Measurements from ENCODE around the gene NPEPL1. TPM values are rescaled to one million over a fixed set of nuclear protein-coding genes. Genes with fewer than 3 reads are reported as not detected.

Gene NPEPL1
- polyA plus RNA-seq, 2 of the 4 experiments (the other 2 are of a cell fraction), result 8.6 to 34.6 TPM

GRCh38 chr20:58719971-58720371 is 27.4 kb downstream of the NPEPL1 start:
- ChIA-PET CTCF (interaction anchor here (1.1 kb wide), 1 partner anchor 9 kb away, joined by 3 read pairs; no protein-coding TSS in a partner anchor), POLR2A (no interaction called here)
- Histone ChIP-seq H3K4me2 (no peak overlapping the region), H3K27ac (no peak overlapping the region), H3K9me3 (no peaks in the 10 kb centered on the region), H3K4me3 (no peak overlapping the region), H3K4me1 (no peaks in the 10 kb centered on the region)
- no peak for FAIRE-seq
- TF ChIP-seq ESRRA (IDR thresholded peaks at IDR 0.05; ENCODE audit: borderline replicate concordance, low read length) (no peak), POLR2AphosphoS2 (conservative IDR thresholded peaks at IDR 0.05; ENCODE audit: low read length) (no peak), CHD4 (IDR thresholded peaks at IDR 0.05; ENCODE audit: borderline replicate concordance) (no peak), ZC3H11A (IDR thresholded peaks at IDR 0.05) (no peak), JUNB (IDR thresholded peaks at IDR 0.05) (no peak), MAZ (IDR thresholded peaks at IDR 0.05; ENCODE audit: borderline replicate concordance, low read depth, low read length) (no peak), RCOR1 (IDR thresholded peaks at IDR 0.05; ENCODE audit: low read depth, low read length) (no peak), EHMT2 (IDR thresholded peaks at IDR 0.05; ENCODE audit: low read depth) (no peak), TP53 (CRISPR knock-in tag; IDR thresholded peaks at IDR 0.05) (no peak), HOXB13 (CRISPR knock-in tag; IDR thresholded peaks at IDR 0.05; ENCODE audit: low read depth) (no peak), FOXS1 (CRISPR knock-in tag; IDR thresholded peaks at IDR 0.05) (no peak), GATA3 (IDR thresholded peaks at IDR 0.05; ENCODE audit: borderline replicate concordance) (no peak)
- TF ChIP-seq, protein P1, sequence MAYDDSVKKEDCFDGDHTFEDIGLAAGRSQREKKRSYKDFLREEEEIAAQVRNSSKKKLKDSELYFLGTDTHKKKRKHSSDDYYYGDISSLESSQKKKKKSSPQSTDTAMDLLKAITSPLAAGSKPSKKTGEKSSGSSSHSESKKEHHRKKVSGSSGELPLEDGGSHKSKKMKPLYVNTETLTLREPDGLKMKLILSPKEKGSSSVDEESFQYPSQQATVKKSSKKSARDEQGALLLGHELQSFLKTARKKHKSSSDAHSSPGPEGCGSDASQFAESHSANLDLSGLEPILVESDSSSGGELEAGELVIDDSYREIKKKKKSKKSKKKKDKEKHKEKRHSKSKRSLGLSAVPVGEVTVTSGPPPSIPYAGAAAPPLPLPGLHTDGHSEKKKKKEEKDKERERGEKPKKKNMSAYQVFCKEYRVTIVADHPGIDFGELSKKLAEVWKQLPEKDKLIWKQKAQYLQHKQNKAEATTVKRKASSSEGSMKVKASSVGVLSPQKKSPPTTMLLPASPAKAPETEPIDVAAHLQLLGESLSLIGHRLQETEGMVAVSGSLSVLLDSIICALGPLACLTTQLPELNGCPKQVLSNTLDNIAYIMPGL (CRISPR knock-in tag; IDR thresholded peaks at IDR 0.05; ENCODE audit: borderline replicate concordance), result no peak
- TF ChIP-seq, protein P2, sequence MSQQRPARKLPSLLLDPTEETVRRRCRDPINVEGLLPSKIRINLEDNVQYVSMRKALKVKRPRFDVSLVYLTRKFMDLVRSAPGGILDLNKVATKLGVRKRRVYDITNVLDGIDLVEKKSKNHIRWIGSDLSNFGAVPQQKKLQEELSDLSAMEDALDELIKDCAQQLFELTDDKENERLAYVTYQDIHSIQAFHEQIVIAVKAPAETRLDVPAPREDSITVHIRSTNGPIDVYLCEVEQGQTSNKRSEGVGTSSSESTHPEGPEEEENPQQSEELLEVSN (IDR thresholded peaks at IDR 0.05; ENCODE audit: borderline replicate concordance, low read depth), result no peak
- TF ChIP-seq, protein P3, sequence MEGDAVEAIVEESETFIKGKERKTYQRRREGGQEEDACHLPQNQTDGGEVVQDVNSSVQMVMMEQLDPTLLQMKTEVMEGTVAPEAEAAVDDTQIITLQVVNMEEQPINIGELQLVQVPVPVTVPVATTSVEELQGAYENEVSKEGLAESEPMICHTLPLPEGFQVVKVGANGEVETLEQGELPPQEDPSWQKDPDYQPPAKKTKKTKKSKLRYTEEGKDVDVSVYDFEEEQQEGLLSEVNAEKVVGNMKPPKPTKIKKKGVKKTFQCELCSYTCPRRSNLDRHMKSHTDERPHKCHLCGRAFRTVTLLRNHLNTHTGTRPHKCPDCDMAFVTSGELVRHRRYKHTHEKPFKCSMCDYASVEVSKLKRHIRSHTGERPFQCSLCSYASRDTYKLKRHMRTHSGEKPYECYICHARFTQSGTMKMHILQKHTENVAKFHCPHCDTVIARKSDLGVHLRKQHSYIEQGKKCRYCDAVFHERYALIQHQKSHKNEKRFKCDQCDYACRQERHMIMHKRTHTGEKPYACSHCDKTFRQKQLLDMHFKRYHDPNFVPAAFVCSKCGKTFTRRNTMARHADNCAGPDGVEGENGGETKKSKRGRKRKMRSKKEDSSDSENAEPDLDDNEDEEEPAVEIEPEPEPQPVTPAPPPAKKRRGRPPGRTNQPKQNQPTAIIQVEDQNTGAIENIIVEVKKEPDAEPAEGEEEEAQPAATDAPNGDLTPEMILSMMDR (IDR thresholded peaks at IDR 0.05), result no peak
- DNase-seq (ENCODE audit: low read depth in 1 of 2, low spot score in 1 of 2), result no peak
- no peak for ATAC-seq
- 35% methylated on average over 4 of the region's 6 CpGs for WGBS (ENCODE audit: missing lambda C conversion rate)

DNA sequence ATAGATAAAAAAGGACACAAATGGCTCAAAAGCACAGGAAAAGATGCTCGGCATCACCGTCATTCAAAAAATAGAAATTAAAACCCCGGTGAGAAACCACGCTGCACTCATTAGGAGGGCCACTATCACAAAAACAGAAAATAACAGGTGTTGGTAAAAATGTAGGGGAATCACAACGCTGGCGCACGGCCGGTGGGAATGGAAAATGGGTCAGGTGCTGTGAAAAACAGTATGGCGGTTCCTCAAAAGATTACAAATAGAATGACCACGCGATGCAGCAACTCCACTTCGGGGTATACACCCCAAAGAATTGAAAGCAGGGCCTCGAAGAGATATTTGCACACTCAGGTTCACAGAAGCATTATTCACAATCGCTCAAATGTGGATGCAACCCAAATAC is 28.3 kb downstream of the NPEPL1 start:
- Histone ChIP-seq H3K4me2 (no peak overlapping the region), H3K4me3 (no peak overlapping the region), H3K9me3 (no peaks in the 10 kb centered on the region), H3K4me1 (no peaks in the 10 kb centered on the region), H3K27ac (no peak overlapping the region)
- POLR2A ChIA-PET, result no interaction called here
- CTCF ChIA-PET, result no interaction called here
- no peak for ATAC-seq
- no peak for DNase-seq (ENCODE audit: low read depth in 1 of 2, low spot score in 1 of 2)
- FAIRE-seq, result no peak
- 71% methylated on average over 14 of the region's 14 CpGs for WGBS (ENCODE audit: missing lambda C conversion rate)
- no peak for TF ChIP-seq CHD4 (IDR thresholded peaks at IDR 0.05; ENCODE audit: borderline replicate concordance)
- no peak for TF ChIP-seq TFCP2L1 (CRISPR knock-in tag; IDR thresholded peaks at IDR 0.05)
- TF ChIP-seq RNF2 (IDR thresholded peaks at IDR 0.05; ENCODE audit: borderline replicate concordance, low read depth), result no peak
- TF ChIP-seq, protein P4, sequence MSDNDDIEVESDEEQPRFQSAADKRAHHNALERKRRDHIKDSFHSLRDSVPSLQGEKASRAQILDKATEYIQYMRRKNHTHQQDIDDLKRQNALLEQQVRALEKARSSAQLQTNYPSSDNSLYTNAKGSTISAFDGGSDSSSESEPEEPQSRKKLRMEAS (IDR thresholded peaks at IDR 0.05), result no peak
- TF ChIP-seq EP300 (IDR thresholded peaks at IDR 0.05), result no peak
- TF ChIP-seq RAD21 (conservative IDR thresholded peaks at IDR 0.05 in 1 of 2, IDR thresholded peaks at IDR 0.05 in 1 of 2), result no peak
- TF ChIP-seq POLR2AphosphoS2 (conservative IDR thresholded peaks at IDR 0.05; ENCODE audit: low read length), result no peak
- TF ChIP-seq, protein P1 (CRISPR knock-in tag; IDR thresholded peaks at IDR 0.05; ENCODE audit: borderline replicate concordance), result no peak
- TF ChIP-seq CEBPB (IDR thresholded peaks at IDR 0.05), result no peak
- TF ChIP-seq FOSB (CRISPR knock-in tag; IDR thresholded peaks at IDR 0.05), result no peak
- TF ChIP-seq NFE2L2 (conservative IDR thresholded peaks at IDR 0.05; ENCODE audit: low read length), result no peak
- TF ChIP-seq KDM1A (IDR thresholded peaks at IDR 0.05; ENCODE audit: low read depth), result no peak
- TF ChIP-seq SREBF2 (IDR thresholded peaks at IDR 0.05), result no peak
- TF ChIP-seq BHLHE40 (IDR thresholded peaks at IDR 0.05; ENCODE audit: low read depth, low read length), result no peak
- TF ChIP-seq MYC (IDR thresholded peaks at IDR 0.05; ENCODE audit: borderline replicate concordance, low read length), result no peak
- TF ChIP-seq NR3C1 (IDR thresholded peaks at IDR 0.05), result no peak
- TF ChIP-seq HOXB5 (CRISPR knock-in tag; IDR thresholded peaks at IDR 0.05), result no peak
- TF ChIP-seq CHD2 (IDR thresholded peaks at IDR 0.05; ENCODE audit: low read length, partially characterized antibody), result no peak
- no peak for TF ChIP-seq JUN (IDR thresholded peaks at IDR 0.05)

All from A549 (cell line).